ENCODE data around the gene COL24A1. TPM values are rescaled to one million over a fixed set of nuclear protein-coding genes. Genes with fewer than 3 reads are reported as not detected.
"Not testable (repeated sequence)": the region's sequence is repeated elsewhere in the genome, so short reads cannot be mapped to it uniquely, and the experiment has no call there.

COL24A1 gene
- total and polyA plus RNA-seq, 2 donors, result 5.2 to 13.7 TPM

DNA sequence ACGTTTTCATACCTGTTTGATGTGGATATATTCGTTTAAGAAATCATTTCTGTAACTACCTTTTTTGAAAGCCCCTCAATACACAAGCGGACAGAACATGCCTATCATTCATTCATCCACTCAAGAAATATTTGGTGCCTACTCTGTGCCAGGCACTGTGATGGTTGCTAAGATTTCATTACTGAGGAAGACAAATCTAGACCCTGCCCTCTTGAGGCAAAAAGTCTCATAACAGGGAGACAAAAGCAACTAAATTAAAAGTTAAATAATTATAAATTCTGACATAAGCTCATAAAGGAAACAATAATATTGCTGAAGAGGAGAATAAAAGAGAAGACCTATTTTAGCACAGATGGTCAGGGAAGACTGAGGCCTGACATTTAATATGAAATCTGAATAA is 244.8 kb downstream of the COL24A1 start:
- no peaks in the 10 kb centered on the region for H3K36me3 ChIP-seq (ENCODE audit: insufficient read depth)
- 83% methylated on average over 3 of the region's 3 CpGs for WGBS
- H3K4me1 ChIP-seq (ENCODE audit: insufficient read depth), result no peaks in the 10 kb centered on the region
- no peak for DNase-seq (ENCODE audit: extremely low spot score)
- H3K4me3 ChIP-seq (ENCODE audit: low read depth, low read length), result no peak overlapping the region
- no peak overlapping the region for H3K27ac ChIP-seq (ENCODE audit: low read depth)

DNA sequence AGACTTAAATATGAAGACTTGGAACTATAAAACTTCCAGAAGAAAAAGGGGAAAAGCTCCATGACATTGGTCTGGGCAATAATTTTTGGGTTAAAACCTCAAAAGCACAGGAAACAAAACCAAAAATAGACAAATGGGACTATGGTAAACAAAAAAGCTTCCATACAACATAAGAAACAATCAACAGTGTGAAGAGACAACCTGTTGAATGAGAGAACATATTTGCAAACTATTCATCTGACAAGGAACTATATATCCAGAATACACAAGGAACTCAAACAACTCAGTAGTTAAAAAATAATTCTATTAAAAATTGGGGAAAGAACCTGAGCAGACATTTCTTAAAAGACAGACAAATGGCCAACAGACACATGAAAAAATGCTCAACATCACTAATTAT is 255.7 kb downstream of the COL24A1 start:
- no peak for DNase-seq (ENCODE audit: extremely low spot score)
- no peaks in the 10 kb centered on the region for H3K36me3 ChIP-seq (ENCODE audit: insufficient read depth)
- H3K4me3 ChIP-seq (ENCODE audit: low read depth, low read length), result no peak overlapping the region
- H3K4me1 ChIP-seq (ENCODE audit: insufficient read depth), result no peaks in the 10 kb centered on the region
- no peak overlapping the region for H3K27ac ChIP-seq (ENCODE audit: low read depth)

DNA sequence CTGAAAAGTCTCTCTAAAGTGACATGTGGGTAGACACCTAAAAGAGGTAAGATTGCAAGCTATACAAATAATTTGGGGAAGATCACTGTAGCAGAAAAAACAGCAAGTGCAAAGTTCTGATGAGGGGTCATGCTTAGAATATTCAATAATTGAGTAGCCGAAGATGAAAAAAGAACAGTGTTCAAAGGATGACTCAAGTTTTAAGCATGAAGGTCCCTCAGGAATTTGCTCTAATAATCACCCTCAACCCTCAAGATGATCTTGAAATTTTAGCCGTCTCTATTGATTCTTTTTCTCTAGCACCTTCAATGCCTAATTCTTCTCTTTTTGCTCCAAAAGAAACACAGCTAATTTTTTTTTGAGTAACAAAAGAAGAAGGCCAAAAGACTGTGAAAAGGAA is 257.7 kb downstream of the COL24A1 start:
- no peaks in the 10 kb centered on the region for H3K36me3 ChIP-seq (ENCODE audit: insufficient read depth)
- WGBS, result 85% methylated on average over 2 of the region's 2 CpGs
- no peak for DNase-seq (ENCODE audit: extremely low spot score)
- H3K27ac ChIP-seq (ENCODE audit: low read depth), result no peak overlapping the region
- H3K4me1 ChIP-seq (ENCODE audit: insufficient read depth), result no peaks in the 10 kb centered on the region
- H3K4me3 ChIP-seq (ENCODE audit: low read depth, low read length), result no peak overlapping the region

- H3K4me1 ChIP-seq (ENCODE audit: insufficient read depth), result no peaks in the 10 kb centered on the region
- peak; percentile 6 for DNase-seq (ENCODE audit: extremely low spot score)
- WGBS, result 24% methylated on average over 4 of the region's 4 CpGs
- H3K36me3 ChIP-seq (ENCODE audit: insufficient read depth), result no peaks in the 10 kb centered on the region
- H3K4me3 ChIP-seq (ENCODE audit: low read depth, low read length), result no peak overlapping the region
- no peak overlapping the region for H3K27ac ChIP-seq (ENCODE audit: low read depth)
Observed at GRCh38 chr1:85894651-85895050, 261.9 kb downstream of the COL24A1 start.

GRCh38 chr1:85892366-85892765 is 264.2 kb downstream of the COL24A1 start:
- Histone ChIP-seq H3K27ac (ENCODE audit: low read depth) (no peak overlapping the region), H3K36me3 (ENCODE audit: insufficient read depth) (no peaks in the 10 kb centered on the region), H3K4me1 (ENCODE audit: insufficient read depth) (no peaks in the 10 kb centered on the region), H3K4me3 (ENCODE audit: low read depth, low read length) (no peak overlapping the region)
- WGBS, result 86% methylated on average over 2 of the region's 2 CpGs
- DNase-seq (ENCODE audit: extremely low spot score), result no peak

GRCh38 chr1:85889870-85890269 is 266.7 kb downstream of the COL24A1 start:
- no peak for DNase-seq (ENCODE audit: extremely low spot score)
- H3K27ac ChIP-seq (ENCODE audit: low read depth), result no peak overlapping the region
- no peaks in the 10 kb centered on the region for H3K4me1 ChIP-seq (ENCODE audit: insufficient read depth)
- H3K4me3 ChIP-seq (ENCODE audit: low read depth, low read length), result no peak overlapping the region
- WGBS, result 97% methylated on average over 2 of the region's 2 CpGs
- no peaks in the 10 kb centered on the region for H3K36me3 ChIP-seq (ENCODE audit: insufficient read depth)

DNA sequence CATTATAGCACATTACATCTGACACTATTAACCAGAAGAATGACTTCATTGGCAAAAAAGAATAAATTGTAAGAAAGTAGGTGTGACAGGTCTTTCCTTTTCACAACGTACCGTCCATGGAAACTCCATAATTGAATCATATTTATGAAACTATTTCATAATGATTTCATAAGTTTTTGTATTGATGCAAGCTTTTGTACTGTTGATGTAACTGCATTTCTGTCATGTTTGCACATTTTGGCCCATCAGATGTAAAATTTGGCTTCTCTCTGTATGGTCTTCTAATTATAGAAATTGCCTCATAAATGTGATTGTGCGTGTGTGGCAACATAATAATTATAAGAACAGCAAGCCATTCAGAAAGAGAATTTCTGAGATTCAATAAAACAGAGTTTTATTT is 267.7 kb downstream of the COL24A1 start:
- 50% methylated on average over 3 of the region's 3 CpGs for WGBS
- DNase-seq (ENCODE audit: extremely low spot score), result no peak

GRCh38 chr1:85884372-85885035 is 272.1 kb downstream of the COL24A1 start:
- WGBS, result 37% methylated on average over 1 of the region's 1 CpG
- no peak for DNase-seq (ENCODE audit: extremely low spot score)
- Histone ChIP-seq H3K4me1 (ENCODE audit: insufficient read depth) (no peaks in the 10 kb centered on the region), H3K27ac (ENCODE audit: low read depth) (no peak overlapping the region), H3K4me3 (ENCODE audit: low read depth, low read length) (no peak overlapping the region), H3K36me3 (ENCODE audit: insufficient read depth) (no peaks in the 10 kb centered on the region)

More for the DNA sequence above, 267.7 kb downstream of the COL24A1 start:
- Histone ChIP-seq H3K4me1 (ENCODE audit: insufficient read depth) (no peaks in the 10 kb centered on the region), H3K27ac (ENCODE audit: low read depth) (no peak overlapping the region), H3K36me3 (ENCODE audit: insufficient read depth) (no peaks in the 10 kb centered on the region), H3K4me3 (ENCODE audit: low read depth, low read length) (no peak overlapping the region)

DNA sequence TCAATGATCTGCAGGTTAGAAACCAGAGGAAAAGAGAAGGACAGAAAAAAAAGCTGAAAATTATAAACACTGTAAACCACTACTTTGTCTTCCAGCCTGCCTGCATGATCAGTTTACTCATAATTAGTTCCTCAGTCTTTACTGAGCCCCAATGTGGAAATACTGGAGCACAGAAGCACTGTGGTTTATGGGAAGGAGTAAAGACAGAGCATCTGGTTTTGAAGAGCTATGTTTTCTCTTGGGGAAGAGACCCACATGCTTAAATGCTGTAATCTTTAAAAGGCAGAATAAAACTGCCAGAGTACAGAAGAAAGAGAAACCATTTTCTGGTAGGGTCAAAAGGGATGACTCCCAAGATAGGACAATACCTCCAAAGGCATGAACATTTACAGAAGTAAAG is 289.4 kb downstream of the COL24A1 start:
- no peaks in the 10 kb centered on the region for H3K36me3 ChIP-seq (ENCODE audit: insufficient read depth)
- no peaks in the 10 kb centered on the region for H3K4me1 ChIP-seq (ENCODE audit: insufficient read depth)
- DNase-seq (ENCODE audit: extremely low spot score), result no peak
- no peak overlapping the region for H3K4me3 ChIP-seq (ENCODE audit: low read depth, low read length)
- H3K27ac ChIP-seq (ENCODE audit: low read depth), result no peak overlapping the region

GRCh38 chr1:85865213-85865612 is 291.4 kb downstream of the COL24A1 start:
- Histone ChIP-seq H3K36me3 (ENCODE audit: insufficient read depth) (no peaks in the 10 kb centered on the region), H3K4me3 (ENCODE audit: low read depth, low read length) (no peak overlapping the region), H3K27ac (ENCODE audit: low read depth) (no peak overlapping the region), H3K4me1 (ENCODE audit: insufficient read depth) (no peaks in the 10 kb centered on the region)
- no peak for DNase-seq (ENCODE audit: extremely low spot score)
- WGBS, result 48% methylated on average over 1 of the region's 1 CpG

- no peak overlapping the region for H3K4me3 ChIP-seq (ENCODE audit: low read depth, low read length)
- H3K36me3 ChIP-seq (ENCODE audit: insufficient read depth), result no peaks in the 10 kb centered on the region
- no peak overlapping the region for H3K27ac ChIP-seq (ENCODE audit: low read depth)
- 29% methylated on average over 1 of the region's 1 CpG for WGBS
- H3K4me1 ChIP-seq (ENCODE audit: insufficient read depth), result no peaks in the 10 kb centered on the region
- no peak for DNase-seq (ENCODE audit: extremely low spot score)
Observed at GRCh38 chr1:85864727-85865126, 291.8 kb downstream of the COL24A1 start.

GRCh38 chr1:85863639-85864038 is 292.9 kb downstream of the COL24A1 start:
- H3K27ac ChIP-seq (ENCODE audit: low read depth); H3K4me3 ChIP-seq (ENCODE audit: low read depth, low read length); H3K4me1 ChIP-seq (ENCODE audit: insufficient read depth); DNase-seq (ENCODE audit: extremely low spot score); H3K36me3 ChIP-seq (ENCODE audit: insufficient read depth): not testable (repeated sequence)
- 95% methylated on average over 1 of the region's 1 CpG for WGBS

DNA sequence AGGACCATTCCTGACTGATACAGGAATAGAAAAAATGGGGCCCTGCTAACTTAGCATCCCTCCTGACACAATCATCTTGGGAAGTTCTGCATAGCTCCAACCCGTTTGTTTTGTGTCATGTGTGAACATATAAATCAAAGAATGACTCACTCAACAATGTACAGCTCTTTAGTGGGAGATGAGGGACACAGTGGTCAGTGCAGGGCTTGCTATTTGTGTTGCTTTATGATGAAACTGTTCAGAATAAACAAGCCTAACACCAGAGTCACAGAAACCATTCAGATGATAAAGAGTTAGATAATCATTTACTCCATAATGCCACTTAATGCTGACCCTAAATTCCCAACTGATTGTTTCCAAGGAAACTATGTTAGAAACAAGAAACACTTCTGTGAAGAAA is 294.1 kb downstream of the COL24A1 start:
- DNase-seq (ENCODE audit: extremely low spot score), result no peak
- WGBS, result 26% methylated on average over 1 of the region's 1 CpG
- Histone ChIP-seq H3K4me1 (ENCODE audit: insufficient read depth) (no peaks in the 10 kb centered on the region), H3K36me3 (ENCODE audit: insufficient read depth) (no peaks in the 10 kb centered on the region), H3K27ac (ENCODE audit: low read depth) (no peak overlapping the region), H3K4me3 (ENCODE audit: low read depth, low read length) (no peak overlapping the region)

GRCh38 chr1:85857991-85858390 is 298.6 kb downstream of the COL24A1 start:
- DNase-seq (ENCODE audit: extremely low spot score), result no peak
- Histone ChIP-seq H3K36me3 (ENCODE audit: insufficient read depth) (no peaks in the 10 kb centered on the region), H3K4me3 (ENCODE audit: low read depth, low read length) (no peak overlapping the region), H3K4me1 (ENCODE audit: insufficient read depth) (no peaks in the 10 kb centered on the region), H3K27ac (ENCODE audit: low read depth) (no peak overlapping the region)

GRCh38 chr1:85850238-85850637 is 306.3 kb downstream of the COL24A1 start:
- Histone ChIP-seq H3K36me3 (ENCODE audit: insufficient read depth) (no peaks in the 10 kb centered on the region), H3K27ac (ENCODE audit: low read depth) (no peak overlapping the region), H3K4me1 (ENCODE audit: insufficient read depth) (no peaks in the 10 kb centered on the region), H3K4me3 (ENCODE audit: low read depth, low read length) (no peak overlapping the region)
- WGBS, result 38% methylated on average over 2 of the region's 2 CpGs
- DNase-seq (ENCODE audit: extremely low spot score), result peak; percentile 5
